Cardiac fibroblast (primary cell): ENCODE measurements around the gene NDST1.

ENCODE experiments used
- DNase-seq, 2 donors: peaks; one replicate each; pipeline versions ENCODE4 v3.0.0 to v3.0.0-alpha.2; 2010; ENCODE audit warnings: low read depth in 2 of 2
- H3K4me3 ChIP-seq, 2 donors: replicated peaks in 1 of 2; 1 replicate in 1 of 2; 2 replicates in 1 of 2; pipeline ENCODE4 v1.5.1; 2011; ENCODE audit warnings: low read depth in 2 of 2, low read length in 2 of 2, mild to moderate bottlenecking in 2 of 2, moderate library complexity in 1 of 2
- CTCF ChIP-seq: IDR thresholded peaks from one replicate; pipeline ENCODE4 v1.5.1; 2011; ENCODE audit warnings: low read depth, mild to moderate bottlenecking, low read length, inconsistent platforms

Gene NDST1

GRCh38 chr5:150519560-150519945, 11.6 kb downstream of the NDST1 start:
- no peak overlapping the region for H3K4me3 ChIP-seq

GRCh38 chr5:150519978-150520377, 12.0 kb downstream of the NDST1 start:
- no peak for TF ChIP-seq CTCF
- H3K4me3 ChIP-seq = no peak overlapping the region
- no peak for DNase-seq

More at GRCh38 chr5:150519560-150519945, 11.6 kb downstream of the NDST1 start:
- TF ChIP-seq CTCF = no peak
- DNase-seq = no peak

GRCh38 chr5:150520747-150521521, 13.0 kb downstream of the NDST1 start:
- no peak overlapping the region for H3K4me3 ChIP-seq
- TF ChIP-seq CTCF = no peak
- no peak for DNase-seq

GRCh38 chr5:150521522-150521817, 13.5 kb downstream of the NDST1 start:
- H3K4me3 ChIP-seq = no peak overlapping the region
- no peak for DNase-seq
- no peak for TF ChIP-seq CTCF

- no peak for DNase-seq
- TF ChIP-seq CTCF = no peak
- H3K4me3 ChIP-seq = no peak overlapping the region
Observed at GRCh38 chr5:150521939-150522503, 14.1 kb downstream of the NDST1 start.

GRCh38 chr5:150522504-150523414, 14.8 kb downstream of the NDST1 start:
- no peak for TF ChIP-seq CTCF
- H3K4me3 ChIP-seq = no peak overlapping the region
- DNase-seq = no peak
